Activated CD8-positive, alpha-beta T cell treated with anti-CD3 and anti-CD28 coated beads, Interleukin-2, amount 10 ng/mL, durations not matched to agents 7 days and 5 days (primary cell): ENCODE data around the gene BIN1. TPM values are rescaled to one million over a fixed set of nuclear protein-coding genes. Genes with fewer than 3 reads are reported as not detected.
A peak's percentile ranks its signal among the peaks of the same experiment; 100 is the strongest.

Experiments used
- ATAC-seq: fragments of 150-1000 bp; cut with Tn5 transposase; one replicate; pipeline ENCODE4 v1.10.0; 2021; ENCODE audit warnings: moderate library complexity
- CTCF ChIA-PET: fragments of 350-600 bp; sonication (Branson Sonifier 250); formaldehyde crosslinking; loops from one replicate; lab custom pipeline; 2021; ENCODE audit warnings: antibody characterized with exemption; lab: Charles Lee
- POLR2A ChIA-PET: fragments of 350-600 bp; sonication (Branson Sonifier 250); formaldehyde crosslinking; loops from one replicate; lab custom pipeline; 2021; ENCODE audit warnings: antibody characterized with exemption; lab: Charles Lee
- DNase-seq: peaks from one replicate; pipeline ENCODE4 v3.0.0-alpha.2; 2020
- H3K27ac Mint-ChIP-seq: one replicate; pipeline ENCODE4 v1.8.0; 2021; ENCODE audit warnings: mild to moderate bottlenecking, mixed read lengths
- H3K27me3 Mint-ChIP-seq: one replicate; pipeline ENCODE4 v1.8.0; 2021; ENCODE audit warnings: low read depth, mixed read lengths
- H3K36me3 Mint-ChIP-seq: one replicate; pipeline ENCODE4 v1.8.0; 2021; ENCODE audit warnings: low read depth, mixed read lengths
- H3K4me1 Mint-ChIP-seq: one replicate; pipeline ENCODE4 v1.8.0; 2021; ENCODE audit warnings: low read depth, mixed read lengths
- H3K4me3 Mint-ChIP-seq: one replicate; pipeline ENCODE4 v1.8.0; 2021; ENCODE audit warnings: mild to moderate bottlenecking, mixed read lengths
- H3K9me3 Mint-ChIP-seq: one replicate; pipeline ENCODE4 v1.8.0; 2022; ENCODE audit warnings: mixed read lengths; ENCODE audit not compliant: insufficient read depth
- total RNA-seq, 2 experiments: library from RNA; stranded (reverse); gene quantifications; one replicate each; pipeline ENCODE4 v1.2.3, GENCODE V29; 2021

BIN1 gene
- total RNA-seq, 2 experiments from 2014 or later: 125 to 127 TPM

DNA sequence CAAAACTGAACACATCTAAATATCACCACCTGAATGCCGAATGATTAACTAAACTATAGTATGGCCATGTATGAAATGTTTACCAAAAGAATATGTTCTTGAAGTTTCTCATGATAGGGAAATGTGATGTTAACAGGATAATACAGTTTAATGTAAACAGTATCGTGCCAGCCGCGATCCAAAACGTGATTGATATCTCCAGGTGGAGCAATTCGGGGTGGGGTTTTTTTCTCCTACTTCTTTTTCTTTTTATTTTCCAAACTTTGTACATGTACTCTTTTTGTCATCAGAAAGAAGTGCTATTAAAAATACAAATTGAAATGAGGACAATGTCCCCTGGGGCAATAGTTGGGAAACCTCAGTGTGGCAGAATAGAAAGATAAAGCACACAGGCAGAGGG is 4.0 kb upstream of the BIN1 start:
- H3K27me3 Mint-ChIP-seq: peaks cover 37% of the 10 kb centered on the region
- peaks cover 10% of the 10 kb centered on the region for H3K4me1 Mint-ChIP-seq
- CTCF ChIA-PET: no interaction called here
- POLR2A ChIA-PET: no interaction called here
- H3K9me3 Mint-ChIP-seq: no peaks in the 10 kb centered on the region
- H3K36me3 Mint-ChIP-seq: no peaks in the 10 kb centered on the region
- DNase-seq: no peak
- ATAC-seq: no peak
- no peak overlapping the region for H3K4me3 Mint-ChIP-seq
- H3K27ac Mint-ChIP-seq: no peak overlapping the region

DNA sequence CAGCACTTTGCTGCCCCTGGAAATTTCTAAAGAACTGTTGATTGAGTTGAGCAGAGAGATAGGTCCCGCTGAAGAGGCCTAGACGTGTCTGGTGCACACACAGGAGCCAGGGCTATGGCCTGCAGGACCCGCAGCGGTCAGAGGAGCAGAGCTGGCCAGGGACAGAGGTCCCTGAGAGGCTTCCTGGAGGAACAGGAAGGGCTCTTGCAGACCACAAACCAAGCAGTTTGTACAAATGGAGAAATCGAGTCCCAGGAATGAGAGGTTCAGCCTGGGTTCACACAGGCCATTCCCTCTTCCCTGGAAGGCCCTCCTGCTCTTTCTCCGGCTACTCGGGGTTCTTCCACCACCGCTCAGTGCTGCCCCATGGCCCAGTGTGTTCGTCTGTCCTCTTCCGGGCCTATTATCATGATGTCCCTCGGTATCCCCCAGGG is 1.2 kb upstream of the BIN1 start:
- H3K27me3 Mint-ChIP-seq: peaks cover 41% of the 10 kb centered on the region
- ChIA-PET POLR2A (no interaction called here), CTCF (no interaction called here)
- ATAC-seq: no peak
- peaks cover 10% of the 10 kb centered on the region for H3K4me1 Mint-ChIP-seq
- H3K27ac Mint-ChIP-seq: no peak overlapping the region
- no peaks in the 10 kb centered on the region for H3K36me3 Mint-ChIP-seq
- no peak for DNase-seq
- H3K9me3 Mint-ChIP-seq: no peaks in the 10 kb centered on the region
- peak overlapping the region; percentile 78 for H3K4me3 Mint-ChIP-seq

DNA sequence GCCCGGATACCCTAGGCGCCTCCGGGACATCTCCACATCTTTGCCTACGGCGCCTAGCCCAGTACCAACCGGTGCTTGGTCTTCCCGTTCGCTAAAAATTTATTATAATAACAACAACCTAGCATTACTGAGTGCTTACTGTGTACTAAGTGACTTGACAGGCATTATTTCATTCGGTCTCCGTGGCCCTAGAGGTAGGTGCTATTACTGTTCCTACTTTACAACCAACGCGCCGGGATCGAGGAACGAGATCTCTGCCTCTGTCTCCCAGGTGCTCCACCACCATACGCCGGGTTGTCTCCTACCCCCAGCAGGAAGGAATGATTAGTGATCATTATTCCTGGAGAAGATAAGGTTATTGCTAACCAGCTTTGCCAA is 657 bp upstream of the BIN1 start:
- Mint-ChIP-seq H3K4me1 (peaks cover 10% of the 10 kb centered on the region), H3K9me3 (no peaks in the 10 kb centered on the region), H3K4me3 (peak overlapping the region; percentile 78), H3K36me3 (no peaks in the 10 kb centered on the region), H3K27ac (no peak overlapping the region), H3K27me3 (peaks cover 37% of the 10 kb centered on the region)
- POLR2A ChIA-PET: interaction anchor here (1.4 kb wide), 1 partner anchor 27 kb away, joined by 7 read pairs; no protein-coding TSS in a partner anchor
- ATAC-seq (no peak), DNase-seq (no peak)
- CTCF ChIA-PET: interaction anchor here (1.7 kb wide), 1 partner anchor 39 kb away, joined by 5 read pairs; no protein-coding TSS in a partner anchor

DNA sequence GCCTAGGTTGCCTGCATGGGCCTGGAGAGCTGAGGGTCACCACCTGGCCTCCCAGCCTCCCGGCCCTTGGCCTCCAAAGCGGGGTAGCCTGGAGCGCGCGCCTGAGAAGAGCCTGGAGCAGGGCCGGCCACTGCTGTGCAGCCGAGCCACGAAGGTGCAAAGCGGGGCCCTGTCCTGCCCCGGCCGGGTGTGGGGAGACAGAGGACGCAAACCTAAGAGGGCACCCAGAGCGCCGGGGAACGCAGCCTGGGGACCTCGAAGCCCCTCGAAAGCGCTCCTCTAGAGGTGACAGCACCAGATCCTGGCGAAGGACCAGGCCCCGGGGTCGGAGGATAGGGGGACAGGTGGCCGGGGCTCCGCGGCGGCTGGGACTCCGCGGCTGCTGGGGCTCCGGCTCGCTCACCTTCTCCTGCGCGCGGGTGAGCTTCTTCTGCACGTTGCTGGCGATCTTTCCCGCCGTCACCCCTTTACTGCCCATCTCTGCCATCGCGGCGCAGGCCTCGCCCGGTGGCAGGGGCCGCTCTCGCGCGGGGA is 430 bp downstream of the BIN1 start:
- ChIA-PET POLR2A (interaction anchor here (1.4 kb wide), 1 partner anchor 26 kb away, joined by 7 read pairs; no protein-coding TSS in a partner anchor), CTCF (interaction anchor here (1.7 kb wide), 1 partner anchor 38 kb away, joined by 5 read pairs; no protein-coding TSS in a partner anchor)
- Mint-ChIP-seq H3K9me3 (no peaks in the 10 kb centered on the region), H3K4me3 (peak overlapping the region; percentile 66), H3K27ac (no peak overlapping the region), H3K27me3 (peaks cover 26% of the 10 kb centered on the region), H3K36me3 (no peaks in the 10 kb centered on the region), H3K4me1 (peaks cover 10% of the 10 kb centered on the region)
- DNase-seq (no peak), ATAC-seq (peak; percentile 29)

DNA sequence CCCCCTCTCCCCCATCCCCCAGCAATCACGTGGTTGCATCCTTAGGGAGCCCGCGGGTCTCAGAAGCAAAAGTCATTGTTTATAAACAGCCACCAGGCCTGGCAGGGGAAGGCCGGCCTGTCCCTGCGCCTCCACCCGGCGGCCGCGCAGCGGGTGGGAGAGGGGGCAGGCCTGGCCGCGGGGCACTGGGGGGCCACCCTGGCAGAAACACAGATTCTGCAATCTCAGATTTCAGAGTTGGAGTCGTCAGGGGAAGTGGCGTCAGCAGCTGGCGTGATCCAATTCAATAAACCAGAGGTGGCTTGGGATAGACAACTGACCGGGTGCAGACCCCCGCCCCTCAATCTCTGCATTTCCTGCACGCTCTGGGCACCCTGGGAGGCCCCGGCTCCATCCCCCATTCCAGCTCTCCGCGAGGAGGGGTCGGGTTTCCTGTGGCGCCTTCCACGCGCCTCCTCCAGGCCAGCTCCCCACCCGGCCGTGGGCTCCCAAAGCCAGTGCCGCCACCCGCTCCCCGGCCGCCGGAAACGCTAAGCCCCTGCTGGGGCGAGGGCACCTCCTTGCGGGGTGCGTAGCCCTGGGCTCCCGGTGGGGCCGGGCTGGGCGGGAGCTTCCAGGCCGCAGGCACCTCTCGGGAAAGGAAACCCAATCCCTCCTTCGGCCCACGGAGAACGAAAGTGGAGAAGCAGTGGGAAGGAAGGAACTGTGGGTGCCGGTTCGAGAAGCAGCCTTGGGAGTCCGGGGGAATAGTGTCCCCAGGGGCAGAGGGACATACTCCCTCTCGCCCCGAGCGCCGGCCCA is 1.1 kb downstream of the BIN1 start:
- ATAC-seq: peak; percentile 9
- CTCF ChIA-PET: interaction anchor here (1.7 kb wide), 1 partner anchor 38 kb away, joined by 5 read pairs; no protein-coding TSS in a partner anchor
- Mint-ChIP-seq H3K27ac (no peak overlapping the region), H3K9me3 (no peaks in the 10 kb centered on the region), H3K27me3 (peaks cover 26% of the 10 kb centered on the region), H3K4me3 (peak overlapping the region; percentile 66), H3K36me3 (no peaks in the 10 kb centered on the region), H3K4me1 (peaks cover 10% of the 10 kb centered on the region)
- DNase-seq: no peak
- POLR2A ChIA-PET: interaction anchor here (0.7 to 1.4 kb wide), 2 partner anchors 24 to 25 kb away, joined by 3 to 7 read pairs; no protein-coding TSS in a partner anchor

DNA sequence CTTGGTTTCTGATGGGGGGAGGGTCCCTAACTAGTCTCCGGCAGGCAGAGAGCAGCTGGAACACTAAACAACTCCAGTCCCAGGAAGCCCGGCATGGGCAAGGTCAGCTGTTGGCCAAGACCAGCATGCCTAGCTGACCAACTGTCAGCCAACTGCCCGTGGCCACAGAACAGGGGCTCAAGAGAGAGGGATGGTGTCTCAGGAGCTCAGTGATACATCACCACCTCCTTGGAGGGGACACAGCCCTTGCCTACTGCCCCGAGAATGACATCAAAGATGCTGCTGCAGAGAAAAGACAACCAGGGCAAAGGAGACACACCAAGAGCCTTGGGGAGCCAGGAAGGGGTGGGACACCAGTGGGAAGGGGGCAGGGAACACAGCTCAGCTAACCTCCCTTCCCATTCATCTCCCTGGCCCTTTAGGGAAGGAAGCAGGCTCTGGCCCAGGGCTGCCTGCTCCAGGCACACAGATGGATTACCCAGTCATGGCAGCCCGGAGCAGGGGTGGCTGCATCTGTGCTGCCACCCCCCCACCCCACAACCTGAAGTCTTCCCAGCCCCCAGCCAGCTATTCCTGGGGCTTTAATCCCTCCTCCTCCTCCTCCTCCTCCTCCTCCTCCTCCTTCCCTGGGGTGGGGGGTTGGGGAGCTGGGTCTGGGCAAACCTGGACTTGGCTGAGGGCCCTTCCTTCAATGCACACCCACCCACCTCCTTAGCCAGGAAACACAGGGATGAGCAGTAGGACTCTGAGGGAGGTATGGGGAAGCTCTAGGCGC is 1.9 kb downstream of the BIN1 start:
- CTCF ChIA-PET: no interaction called here
- ATAC-seq (no peak), DNase-seq (no peak)
- Mint-ChIP-seq H3K27ac (no peak overlapping the region), H3K4me1 (peaks cover 10% of the 10 kb centered on the region), H3K27me3 (peaks cover 24% of the 10 kb centered on the region), H3K9me3 (no peaks in the 10 kb centered on the region), H3K36me3 (no peaks in the 10 kb centered on the region), H3K4me3 (peak overlapping the region; percentile 25)
- POLR2A ChIA-PET: interaction anchor here (0.7 kb wide), 1 partner anchor 24 kb away, joined by 3 read pairs; no protein-coding TSS in a partner anchor

DNA sequence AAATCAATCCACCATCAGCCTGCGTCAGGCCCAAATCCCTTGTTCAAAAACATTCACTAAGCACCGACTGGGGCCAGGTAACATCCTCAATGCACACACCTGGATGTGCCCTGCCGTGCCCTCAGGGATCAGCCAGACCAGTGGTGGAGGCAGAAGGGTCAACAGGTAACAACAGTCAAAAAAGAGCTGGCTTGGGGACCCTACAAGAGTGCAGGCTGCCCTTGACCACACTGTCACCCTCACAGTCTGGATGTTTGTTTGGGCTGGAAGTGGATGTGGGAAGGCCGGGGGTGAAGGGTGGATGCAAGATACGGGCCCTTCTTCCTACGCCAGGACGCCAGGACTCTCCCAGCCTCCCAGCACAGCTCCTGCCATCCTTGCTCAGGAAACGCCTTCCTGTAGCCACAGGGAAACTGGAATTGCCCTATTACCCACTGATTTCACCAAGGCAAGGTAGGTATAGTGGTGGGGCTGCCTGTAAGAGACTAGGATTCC is 2.7 kb downstream of the BIN1 start:
- ATAC-seq (no peak), DNase-seq (no peak)
- H3K4me1 Mint-ChIP-seq: peaks cover 10% of the 10 kb centered on the region
- H3K27ac Mint-ChIP-seq: no peak overlapping the region
- H3K4me3 Mint-ChIP-seq: no peak overlapping the region
- POLR2A ChIA-PET: interaction anchor here (0.5 kb wide), 1 partner anchor 599 kb away, joined by 4 read pairs; no protein-coding TSS in a partner anchor
- peaks cover 21% of the 10 kb centered on the region for H3K27me3 Mint-ChIP-seq
- CTCF ChIA-PET: interaction anchor here (0.6 kb wide), 1 partner anchor 754 kb away, joined by 3 read pairs; the partner anchor contains the start of gene POLR2D
- H3K36me3 Mint-ChIP-seq: no peaks in the 10 kb centered on the region
- H3K9me3 Mint-ChIP-seq: no peaks in the 10 kb centered on the region

DNA sequence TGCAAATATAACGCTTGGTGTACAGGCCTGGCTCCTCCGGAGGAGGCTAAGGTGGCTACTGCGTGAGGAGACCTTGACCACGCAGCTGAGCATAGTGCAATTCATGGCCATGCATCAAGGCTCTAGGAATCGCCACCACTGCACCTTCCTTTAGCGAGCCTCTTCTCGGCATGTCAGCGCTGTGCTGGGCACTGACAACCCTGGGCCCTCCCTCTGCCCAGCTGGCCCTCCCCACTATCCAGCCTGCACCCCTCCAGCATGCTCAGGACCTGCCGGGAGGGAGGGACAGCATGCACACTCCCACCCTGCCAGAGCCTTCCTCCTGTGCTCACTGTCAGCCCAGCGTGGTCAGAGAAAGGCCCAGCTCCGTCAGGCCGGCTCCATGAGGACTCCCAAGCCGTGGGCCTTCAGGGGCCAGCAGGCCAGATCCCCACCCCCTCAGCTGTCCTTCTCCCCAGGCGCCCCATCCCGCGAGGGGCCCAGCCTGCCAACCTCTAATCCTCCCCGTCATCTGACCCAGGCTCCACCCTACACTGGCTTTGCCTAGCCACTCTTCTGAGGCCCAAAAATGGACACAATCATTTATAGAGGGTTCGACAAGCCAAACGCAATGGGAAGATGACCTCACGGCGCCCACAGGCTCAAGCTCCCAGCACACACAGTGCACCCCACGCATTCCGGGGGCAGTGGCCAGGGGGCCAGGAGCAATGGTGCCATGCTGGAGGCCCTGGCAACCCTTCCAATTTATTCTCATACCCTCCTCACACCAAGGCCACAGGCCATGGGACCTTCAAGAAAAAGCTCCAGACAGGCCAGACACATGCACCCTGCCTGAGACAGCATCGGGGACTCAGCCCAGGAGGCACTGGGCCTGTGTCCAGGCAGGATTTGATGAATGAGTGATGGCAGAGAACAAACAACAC is 3.5 kb downstream of the BIN1 start:
- POLR2A ChIA-PET: interaction anchor here (0.5 kb wide), 1 partner anchor 600 kb away, joined by 4 read pairs; no protein-coding TSS in a partner anchor

DNA sequence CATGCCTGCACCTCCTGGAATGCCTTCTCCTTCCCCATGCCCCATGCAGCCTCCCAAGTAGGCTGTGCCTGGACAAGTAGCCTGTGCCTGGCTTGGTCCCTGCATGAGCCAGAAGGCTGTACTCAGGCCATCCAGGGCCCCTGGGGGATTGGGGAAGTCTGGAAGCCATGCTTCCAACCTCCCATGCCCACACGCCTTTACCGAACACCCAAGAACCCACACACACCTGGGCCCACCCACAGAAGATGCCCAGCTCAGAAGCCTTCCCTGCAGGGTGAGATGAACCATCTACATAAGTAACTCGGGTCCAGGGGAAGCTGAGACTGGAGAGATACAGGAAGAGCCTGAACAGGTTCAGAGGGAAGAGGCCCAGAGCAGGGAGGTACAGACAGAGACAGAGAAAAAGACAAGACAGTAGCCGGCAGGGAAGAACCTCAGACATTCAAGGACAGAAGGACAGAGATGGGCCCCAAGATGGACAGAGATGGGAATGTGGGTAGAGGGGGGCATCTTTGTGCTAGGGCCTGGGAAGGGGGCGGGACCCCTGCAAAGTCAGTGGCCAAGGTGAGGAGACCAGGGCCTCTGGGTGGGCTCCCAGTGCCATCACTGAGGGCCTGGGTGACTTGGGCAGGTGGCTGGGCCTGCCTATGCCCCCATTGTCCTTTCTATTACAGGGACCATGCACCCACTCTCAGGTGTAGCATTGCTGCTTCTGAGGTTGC is 4.3 kb downstream of the BIN1 start:
- ChIA-PET CTCF (no interaction called here), POLR2A (no interaction called here)
- Mint-ChIP-seq H3K4me1 (peaks cover 7% of the 10 kb centered on the region), H3K9me3 (no peaks in the 10 kb centered on the region), H3K36me3 (no peaks in the 10 kb centered on the region), H3K27ac (no peak overlapping the region), H3K27me3 (peaks cover 14% of the 10 kb centered on the region), H3K4me3 (no peak overlapping the region)
- no peak for DNase-seq
- no peak for ATAC-seq

More for the DNA sequence above, 3.5 kb downstream of the BIN1 start:
- ATAC-seq (no peak), DNase-seq (no peak)
- Mint-ChIP-seq H3K36me3 (no peaks in the 10 kb centered on the region), H3K9me3 (no peaks in the 10 kb centered on the region), H3K4me1 (peaks cover 10% of the 10 kb centered on the region), H3K4me3 (no peak overlapping the region), H3K27me3 (peaks cover 20% of the 10 kb centered on the region), H3K27ac (no peak overlapping the region)
- CTCF ChIA-PET: interaction anchor here (0.6 kb wide), 1 partner anchor 754 kb away, joined by 3 read pairs; the partner anchor contains the start of gene POLR2D

DNA sequence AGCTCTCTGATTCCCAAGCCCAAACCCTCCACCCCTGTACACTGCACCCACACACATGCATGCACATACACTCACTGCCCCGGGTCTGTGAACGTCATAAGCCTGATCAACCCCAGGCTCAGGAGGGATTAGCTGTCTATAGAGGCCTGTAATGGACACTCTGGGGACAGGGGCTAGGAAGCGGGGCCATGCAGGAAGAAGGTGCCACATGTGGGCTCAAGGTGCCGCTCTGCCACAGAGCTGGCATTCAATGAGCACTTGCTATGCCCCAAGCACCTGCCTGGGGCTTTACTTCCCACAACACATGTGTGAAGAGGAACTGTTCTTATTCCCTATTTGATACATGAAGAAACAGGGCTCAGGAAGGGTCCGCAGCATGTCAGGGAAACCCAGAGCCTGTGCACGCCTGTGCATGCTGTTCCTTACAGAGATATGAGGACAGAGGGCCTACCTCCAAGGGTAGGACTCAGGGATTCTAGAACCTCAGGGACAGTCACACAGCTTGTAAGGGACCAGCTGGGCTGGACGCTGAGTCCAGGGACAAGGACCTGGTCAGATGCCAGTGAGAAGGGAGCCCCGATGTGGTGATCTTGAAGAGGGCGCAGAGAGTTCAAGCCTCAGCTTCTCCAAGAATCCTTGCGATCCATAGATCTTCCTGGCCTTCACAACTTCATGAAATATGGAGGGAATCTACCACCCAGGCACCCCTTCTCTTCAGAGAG is 5.0 kb downstream of the BIN1 start:
- no peak overlapping the region for H3K4me3 Mint-ChIP-seq
- DNase-seq (no peak), ATAC-seq (no peak)
- ChIA-PET CTCF (interaction anchor here (0.8 kb wide), 1 partner anchor 34 kb away, joined by 3 read pairs; no protein-coding TSS in a partner anchor), POLR2A (no interaction called here)
- H3K36me3 Mint-ChIP-seq: no peaks in the 10 kb centered on the region
- H3K27me3 Mint-ChIP-seq: peaks cover 13% of the 10 kb centered on the region
- H3K9me3 Mint-ChIP-seq: no peaks in the 10 kb centered on the region
- H3K27ac Mint-ChIP-seq: no peak overlapping the region
- peaks cover 5% of the 10 kb centered on the region for H3K4me1 Mint-ChIP-seq
